ENCODE data around the gene SQSTM1. TPM values are rescaled to one million over a fixed set of nuclear protein-coding genes. Genes with fewer than 3 reads are reported as not detected.

Gene SQSTM1
- total RNA-seq, 1 experiment from 2014 or later = 442 TPM

Other genes starting within 250 kb of the SQSTM1 start
- gene HNRNPH1, start 197.2 kb upstream of the SQSTM1 start, total RNA-seq (2014; rRNA removed; shearing (Covaris generic)) = 265 and 317 TPM in 2 replicates
- not detected in 2 replicates for gene CBY3, start 139.9 kb upstream of the SQSTM1 start, total RNA-seq (2014; rRNA removed; shearing (Covaris generic))
- 625 and 681 TPM in 2 replicates for gene CANX, start 121.9 kb upstream of the SQSTM1 start, total RNA-seq (2014; rRNA removed; shearing (Covaris generic))
- 7.5 and 17.2 TPM in 2 replicates for gene MAML1, start 88.1 kb upstream of the SQSTM1 start, total RNA-seq (2014; rRNA removed; shearing (Covaris generic))
- gene LTC4S, start 26.9 kb upstream of the SQSTM1 start, total RNA-seq (2014; rRNA removed; shearing (Covaris generic)) = not detected in 2 replicates
- 146 and 187 TPM in 2 replicates for gene MGAT4B, start 14.0 kb upstream of the SQSTM1 start, total RNA-seq (2014; rRNA removed; shearing (Covaris generic))
- 11.3 and 13.2 TPM in 2 replicates for gene MRNIP, start 37.9 kb downstream of the SQSTM1 start, total RNA-seq (2014; rRNA removed; shearing (Covaris generic))
- 43.5 and 62.4 TPM in 2 replicates for gene TBC1D9B, start 87.0 kb downstream of the SQSTM1 start, total RNA-seq (2014; rRNA removed; shearing (Covaris generic))

Measured in M059J (cell line).